SK-N-SH (cell line): ENCODE data around the gene PDGFA. TPM values are rescaled to one million over a fixed set of nuclear protein-coding genes. Genes with fewer than 3 reads are reported as not detected.

Experiments
- CTCF ChIA-PET: fragments of 300-600, 350-600 bp; formaldehyde crosslinking; extraction: SDS; loops from one replicate; lab custom pipeline; 2021; lab: Yijun Ruan, JAX
- POLR2A ChIA-PET: fragments of 350-600 bp; sonication (Branson Sonifier 250); formaldehyde crosslinking; extraction: SDS; loops from one replicate; lab custom pipeline; 2020; ENCODE audit warnings: antibody characterized with exemption, inconsistent platforms; lab: Yijun Ruan, JAX
- DNase-seq: peaks from one replicate; pipeline ENCODE4 v3.0.0; 2012
- H2AFZ ChIP-seq: fragments of 200-600 bp; sonication (generic); 2 replicates; pipeline ENCODE4 v1.8.1; 2016; ENCODE audit warnings: antibody characterized with exemption, mild to moderate bottlenecking, low read depth
- H3F3A ChIP-seq: fragments of 200-600 bp; sonication (generic); replicated peaks from 2 replicates; pipeline ENCODE3; 2016; ENCODE audit warnings: antibody characterized with exemption, mild to moderate bottlenecking; ENCODE audit not compliant: insufficient read depth
- H3K27ac ChIP-seq, 2 experiments: fragments of 200-500 bp in 1 of 2; fragments of 200-600 bp in 1 of 2; sonication (Bioruptor generic) in 1 of 2; sonication (generic), shearing (Covaris generic) in 1 of 2; 2 replicates each; pipeline versions ENCODE4 v1.5.1 to v1.6.1; 2014 to 2016; ENCODE audit warnings: low read depth in 2 of 2, inconsistent platforms in 1 of 2, low read length in 1 of 2, mild to moderate bottlenecking in 1 of 2, mixed read lengths in 1 of 2
- H3K27me3 ChIP-seq: fragments of 200-600 bp; sonication (generic), shearing (Covaris generic); 2 replicates; pipeline ENCODE4 v1.6.1; 2016; ENCODE audit warnings: mixed run types; ENCODE audit not compliant: insufficient read depth
- H3K36me3 ChIP-seq, 2 experiments: fragments of 200-500 bp in 1 of 2; fragments of 200-600 bp in 1 of 2; sonication (Bioruptor generic) in 1 of 2; sonication (generic) in 1 of 2; replicated peaks in 1 of 2; 2 replicates each; pipeline versions ENCODE3 to v1.5.1; 2014 to 2016; ENCODE audit warnings: low read length in 1 of 2, mild to moderate bottlenecking in 1 of 2; ENCODE audit not compliant: insufficient read depth in 2 of 2, control insufficient read depth in 1 of 2
- H3K4me1 ChIP-seq, 2 experiments: fragments of 200-500 bp in 1 of 2; fragments of 200-600 bp in 1 of 2; sonication (Bioruptor generic) in 1 of 2; sonication (generic), shearing (Covaris generic) in 1 of 2; 2 replicates each; pipeline versions ENCODE4 v1.5.1 to v1.6.1; 2014 to 2016; ENCODE audit warnings: low read depth in 1 of 2, low read length in 1 of 2, mixed run types in 1 of 2; ENCODE audit not compliant: insufficient read depth in 2 of 2, control insufficient read depth in 1 of 2
- H3K4me2 ChIP-seq: fragments of 200-600 bp; sonication (generic), shearing (Covaris generic); 2 replicates; pipeline ENCODE4 v1.6.1; 2017; ENCODE audit warnings: mixed run types
- H3K4me3 ChIP-seq, 2 experiments: fragments of 200-500 bp in 1 of 2; fragments of 200-600 bp in 1 of 2; sonication (Bioruptor generic) in 1 of 2; sonication (generic), shearing (Covaris generic) in 1 of 2; 2 replicates each; pipeline versions ENCODE4 v1.5.1 to v1.8.1; 2014 to 2016; ENCODE audit warnings: low read depth in 2 of 2, inconsistent platforms in 1 of 2, low read length in 1 of 2, mild to moderate bottlenecking in 1 of 2, mixed read lengths in 1 of 2, moderate library complexity in 1 of 2
- H3K79me2 ChIP-seq: fragments of 200-600 bp; sonication (generic); 2 replicates; pipeline ENCODE4 v1.8.1; 2017; ENCODE audit warnings: mild to moderate bottlenecking; ENCODE audit not compliant: insufficient read depth
- H3K9ac ChIP-seq: fragments of 200-600 bp; sonication (generic); 2 replicates; pipeline ENCODE4 v1.6.1; 2017; ENCODE audit warnings: mixed run types
- H3K9me2 ChIP-seq: fragments of 200-600 bp; sonication (generic); 2 replicates; pipeline ENCODE4 v1.6.1; 2017; ENCODE audit warnings: mixed run types
- H3K9me3 ChIP-seq: fragments of 200-600 bp; sonication (generic); 2 replicates; pipeline ENCODE4 v1.6.1; 2017; ENCODE audit warnings: mixed run types, mild to moderate bottlenecking, moderate library complexity
- H4K20me1 ChIP-seq: fragments of 200-600 bp; sonication (generic); 2 replicates; pipeline ENCODE4 v1.6.1; 2017; ENCODE audit warnings: mild to moderate bottlenecking, mixed run types; ENCODE audit not compliant: insufficient read depth
- EP300 ChIP-seq, 2 experiments: IDR thresholded peaks; 2 replicates each; pipeline versions ENCODE4 v1.4.0 to v1.6.1; 2012; ENCODE audit warnings: borderline replicate concordance in 1 of 2, low read depth in 1 of 2, low read length in 1 of 2
- FOXM1 ChIP-seq: IDR thresholded peaks from 2 replicates; pipeline ENCODE4 v1.4.0; 2012; ENCODE audit warnings: low read depth, mild to moderate bottlenecking
- JUND ChIP-seq: IDR thresholded peaks from 2 replicates; pipeline ENCODE4 v1.4.0; 2012
- MEF2A ChIP-seq: IDR thresholded peaks from 2 replicates; pipeline ENCODE4 v1.4.0; 2012; ENCODE audit warnings: low read depth, borderline replicate concordance
- MXI1 ChIP-seq: IDR thresholded peaks from 2 replicates; pipeline ENCODE4 v1.6.1; 2012; ENCODE audit warnings: mild to moderate bottlenecking, low read depth, low read length, improper control_type of control experiment
- NRF1 ChIP-seq: IDR thresholded peaks from 2 replicates; pipeline ENCODE4 v1.6.1; 2012; ENCODE audit warnings: low read depth, mild to moderate bottlenecking, low read length
- TCF12 ChIP-seq: IDR thresholded peaks from 2 replicates; pipeline ENCODE4 v1.4.0; 2012
- WGBS: methylation state at CpG from one replicate; pipeline ENCODE4 v1.1.6; 2017; ENCODE audit warnings: low lambda C conversion rate; 5-methylcytosine and 5-hydroxymethylcytosine counted together
- polyA plus RNA-seq, 3 experiments: library from polyadenylated mRNA; depleted of rRNA; stranded (reverse); fragments of >200 nt; gene quantifications; 2 replicates each; pipeline ENCODE4 v1.2.3, GENCODE V29; 2012
- TF ChIP-seq, protein P1 (sequence below): fragments of 200-600 bp; sonication (generic); IDR thresholded peaks from 2 replicates; pipeline ENCODE4 v1.6.1; 2017; ENCODE audit warnings: antibody characterized with exemption, mild to moderate bottlenecking, moderate library complexity
- TF ChIP-seq, protein P2 (sequence below): fragments of 150-350 bp; IDR thresholded peaks from 2 replicates; pipeline ENCODE4 v1.6.1; 2016; ENCODE audit warnings: mild to moderate bottlenecking, low read depth, low read length
- TF ChIP-seq, protein P3 (sequence below): IDR thresholded peaks from 2 replicates; pipeline ENCODE4 v1.4.0; 2012; ENCODE audit warnings: low read depth, borderline replicate concordance
- TF ChIP-seq, protein P4 (sequence below): IDR thresholded peaks from 2 replicates; pipeline ENCODE4 v1.4.0; 2012; ENCODE audit warnings: low read depth, borderline replicate concordance

Gene PDGFA
- polyA plus RNA-seq, 1 of the 3 experiments (the other 2 are of a cell fraction), result 18.9 TPM

DNA sequence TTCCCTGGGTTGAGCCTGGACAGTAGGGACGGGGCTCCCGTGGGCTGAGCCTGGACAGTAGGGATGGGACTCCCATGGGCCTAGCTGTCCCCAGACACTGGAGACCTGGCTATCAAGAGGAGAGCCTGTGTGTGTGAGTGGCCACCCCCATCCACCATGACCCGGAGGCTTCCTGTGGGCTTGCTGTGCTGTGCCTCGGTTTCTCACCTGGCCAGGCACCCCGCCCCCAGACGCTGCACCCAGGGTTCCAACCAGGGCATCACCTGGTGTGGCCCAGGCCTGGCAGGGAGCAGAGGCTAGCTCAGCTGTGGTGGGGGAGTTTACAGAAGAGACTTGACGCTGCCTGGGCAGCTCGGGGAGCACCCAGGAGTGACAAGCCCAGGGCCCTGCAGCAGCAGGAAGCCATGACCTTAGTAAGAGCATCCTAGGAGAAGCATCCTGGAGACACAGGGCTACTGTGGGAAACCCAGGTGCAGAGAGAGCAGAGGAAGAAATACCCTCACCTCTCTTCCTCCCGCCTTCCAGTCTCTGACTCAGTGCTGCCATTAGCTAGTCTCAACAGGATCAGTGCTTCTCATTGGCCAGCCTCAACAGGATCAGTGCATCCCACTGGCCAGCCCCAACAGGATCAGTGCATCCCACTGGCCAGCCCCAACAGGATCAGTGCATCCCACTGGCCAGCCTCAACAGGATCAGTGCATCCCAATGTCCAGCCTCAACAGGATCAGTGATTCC lies 61.0 kb downstream of the PDGFA start:
- DNase-seq, result no peak
- no peaks in the 10 kb centered on the region for H3K9me3 ChIP-seq
- H4K20me1 ChIP-seq, result no peaks in the 10 kb centered on the region
- TF ChIP-seq, protein P1, sequence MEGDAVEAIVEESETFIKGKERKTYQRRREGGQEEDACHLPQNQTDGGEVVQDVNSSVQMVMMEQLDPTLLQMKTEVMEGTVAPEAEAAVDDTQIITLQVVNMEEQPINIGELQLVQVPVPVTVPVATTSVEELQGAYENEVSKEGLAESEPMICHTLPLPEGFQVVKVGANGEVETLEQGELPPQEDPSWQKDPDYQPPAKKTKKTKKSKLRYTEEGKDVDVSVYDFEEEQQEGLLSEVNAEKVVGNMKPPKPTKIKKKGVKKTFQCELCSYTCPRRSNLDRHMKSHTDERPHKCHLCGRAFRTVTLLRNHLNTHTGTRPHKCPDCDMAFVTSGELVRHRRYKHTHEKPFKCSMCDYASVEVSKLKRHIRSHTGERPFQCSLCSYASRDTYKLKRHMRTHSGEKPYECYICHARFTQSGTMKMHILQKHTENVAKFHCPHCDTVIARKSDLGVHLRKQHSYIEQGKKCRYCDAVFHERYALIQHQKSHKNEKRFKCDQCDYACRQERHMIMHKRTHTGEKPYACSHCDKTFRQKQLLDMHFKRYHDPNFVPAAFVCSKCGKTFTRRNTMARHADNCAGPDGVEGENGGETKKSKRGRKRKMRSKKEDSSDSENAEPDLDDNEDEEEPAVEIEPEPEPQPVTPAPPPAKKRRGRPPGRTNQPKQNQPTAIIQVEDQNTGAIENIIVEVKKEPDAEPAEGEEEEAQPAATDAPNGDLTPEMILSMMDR, result no peak
- TF ChIP-seq MEF2A, result no peak
- no peak overlapping the region for H3K4me2 ChIP-seq
- no peak overlapping the region for H3K27ac ChIP-seq
- no peak overlapping the region for H3K4me3 ChIP-seq
- no peaks in the 10 kb centered on the region for H3K27me3 ChIP-seq
- no peaks in the 10 kb centered on the region for H3F3A ChIP-seq
- H2AFZ ChIP-seq, result no peak overlapping the region
- 90% methylated on average over 2 of the region's 9 CpGs for WGBS
- H3K9ac ChIP-seq, result no peak overlapping the region
- no peaks in the 10 kb centered on the region for H3K79me2 ChIP-seq
- POLR2A ChIA-PET, result interaction anchor here (0.6 kb wide), 1 partner anchor 11 kb away, joined by 3 read pairs; no protein-coding TSS in a partner anchor
- peaks cover 8 to 10% of the 10 kb centered on the region in 2 experiments; a peak in 2 of 4 replicates for H3K4me1 ChIP-seq
- CTCF ChIA-PET, result no interaction called here
- no peaks in the 10 kb centered on the region for H3K9me2 ChIP-seq
- H3K36me3 ChIP-seq, result no peaks in the 10 kb centered on the region

DNA sequence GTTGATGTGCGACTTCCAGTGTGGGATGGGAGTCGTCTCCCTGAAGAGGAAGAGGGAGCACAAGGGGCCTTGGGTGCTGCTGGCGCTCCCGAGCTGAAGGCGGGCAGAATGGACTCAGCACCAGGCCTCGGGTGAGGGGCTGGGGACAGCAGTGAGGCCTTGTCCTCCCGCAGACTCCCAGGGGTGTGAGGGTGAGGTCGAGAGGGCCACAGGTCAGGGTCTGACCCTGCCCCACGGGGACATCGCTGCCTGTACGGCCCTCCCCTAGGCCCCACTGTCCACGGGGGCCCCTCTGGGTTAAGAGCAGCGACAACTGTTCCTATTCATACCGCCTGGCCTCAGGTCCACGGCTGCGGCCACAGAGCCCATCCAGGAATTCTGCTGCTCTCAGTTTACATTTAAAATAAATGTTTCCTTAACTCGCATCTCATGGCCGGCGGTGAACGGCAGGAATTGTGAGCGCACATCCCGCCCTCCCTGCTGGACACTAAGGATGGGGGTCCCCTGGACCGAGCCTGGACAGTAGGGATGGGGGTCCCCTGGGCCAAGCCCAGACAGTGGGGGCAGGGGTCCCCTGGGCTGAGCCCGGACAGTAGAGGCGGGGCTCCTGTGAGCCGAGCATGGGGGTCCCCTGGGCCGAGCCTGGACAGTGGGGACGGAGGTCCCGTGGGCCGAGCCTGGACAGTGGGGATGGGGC lies 61.7 kb downstream of the PDGFA start:
- no peaks in the 10 kb centered on the region for H3K36me3 ChIP-seq
- DNase-seq, result no peak
- no peaks in the 10 kb centered on the region for H4K20me1 ChIP-seq
- WGBS, result 91% methylated on average over 25 of the region's 30 CpGs
- no peaks in the 10 kb centered on the region for H3F3A ChIP-seq
- H2AFZ ChIP-seq, result no peak overlapping the region
- no peak overlapping the region for H3K27ac ChIP-seq
- H3K4me3 ChIP-seq, result no peak overlapping the region
- H3K9me3 ChIP-seq, result no peaks in the 10 kb centered on the region
- H3K9ac ChIP-seq, result no peak overlapping the region
- H3K4me2 ChIP-seq, result no peak overlapping the region
- H3K27me3 ChIP-seq, result no peaks in the 10 kb centered on the region
- no peaks in the 10 kb centered on the region for H3K9me2 ChIP-seq
- TF ChIP-seq, protein P2, sequence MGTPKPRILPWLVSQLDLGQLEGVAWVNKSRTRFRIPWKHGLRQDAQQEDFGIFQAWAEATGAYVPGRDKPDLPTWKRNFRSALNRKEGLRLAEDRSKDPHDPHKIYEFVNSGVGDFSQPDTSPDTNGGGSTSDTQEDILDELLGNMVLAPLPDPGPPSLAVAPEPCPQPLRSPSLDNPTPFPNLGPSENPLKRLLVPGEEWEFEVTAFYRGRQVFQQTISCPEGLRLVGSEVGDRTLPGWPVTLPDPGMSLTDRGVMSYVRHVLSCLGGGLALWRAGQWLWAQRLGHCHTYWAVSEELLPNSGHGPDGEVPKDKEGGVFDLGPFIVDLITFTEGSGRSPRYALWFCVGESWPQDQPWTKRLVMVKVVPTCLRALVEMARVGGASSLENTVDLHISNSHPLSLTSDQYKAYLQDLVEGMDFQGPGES, result no peak
- TF ChIP-seq, protein P3, sequence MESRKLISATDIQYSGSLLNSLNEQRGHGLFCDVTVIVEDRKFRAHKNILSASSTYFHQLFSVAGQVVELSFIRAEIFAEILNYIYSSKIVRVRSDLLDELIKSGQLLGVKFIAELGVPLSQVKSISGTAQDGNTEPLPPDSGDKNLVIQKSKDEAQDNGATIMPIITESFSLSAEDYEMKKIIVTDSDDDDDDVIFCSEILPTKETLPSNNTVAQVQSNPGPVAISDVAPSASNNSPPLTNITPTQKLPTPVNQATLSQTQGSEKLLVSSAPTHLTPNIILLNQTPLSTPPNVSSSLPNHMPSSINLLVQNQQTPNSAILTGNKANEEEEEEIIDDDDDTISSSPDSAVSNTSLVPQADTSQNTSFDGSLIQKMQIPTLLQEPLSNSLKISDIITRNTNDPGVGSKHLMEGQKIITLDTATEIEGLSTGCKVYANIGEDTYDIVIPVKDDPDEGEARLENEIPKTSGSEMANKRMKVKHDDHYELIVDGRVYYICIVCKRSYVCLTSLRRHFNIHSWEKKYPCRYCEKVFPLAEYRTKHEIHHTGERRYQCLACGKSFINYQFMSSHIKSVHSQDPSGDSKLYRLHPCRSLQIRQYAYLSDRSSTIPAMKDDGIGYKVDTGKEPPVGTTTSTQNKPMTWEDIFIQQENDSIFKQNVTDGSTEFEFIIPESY, result no peak
- no peak for TF ChIP-seq TCF12
- no peak for TF ChIP-seq JUND
- no peak for TF ChIP-seq EP300 (IDR thresholded peaks at IDR 0.05; ENCODE audit: borderline replicate concordance in 1 of 2, low read depth in 1 of 2, low read length in 1 of 2)
- no peak for TF ChIP-seq MXI1
- no peak for TF ChIP-seq FOXM1
- TF ChIP-seq NRF1, result no peak
- no peak for TF ChIP-seq MEF2A
- TF ChIP-seq, protein P4, sequence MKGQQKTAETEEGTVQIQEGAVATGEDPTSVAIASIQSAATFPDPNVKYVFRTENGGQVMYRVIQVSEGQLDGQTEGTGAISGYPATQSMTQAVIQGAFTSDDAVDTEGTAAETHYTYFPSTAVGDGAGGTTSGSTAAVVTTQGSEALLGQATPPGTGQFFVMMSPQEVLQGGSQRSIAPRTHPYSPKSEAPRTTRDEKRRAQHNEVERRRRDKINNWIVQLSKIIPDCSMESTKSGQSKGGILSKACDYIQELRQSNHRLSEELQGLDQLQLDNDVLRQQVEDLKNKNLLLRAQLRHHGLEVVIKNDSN, result no peak
- POLR2A ChIA-PET, result no interaction called here
- no peaks in the 10 kb centered on the region for H3K79me2 ChIP-seq
- CTCF ChIA-PET, result no interaction called here
- H3K4me1 ChIP-seq, result peaks cover 8 to 10% of the 10 kb centered on the region in 2 experiments; a peak in 2 of 4 replicates
